Transverse colon (tissue), 4 donors: Measurements from ENCODE around the gene MTRR. TPM values are rescaled to one million over a fixed set of nuclear protein-coding genes. Genes with fewer than 3 reads are reported as not detected.

Experiments used
- DNase-seq: peaks from one replicate; pipeline ENCODE4 v3.0.0-alpha.2; 2019
- H3K27ac ChIP-seq, 4 donors: fragments of 200-600 bp; sonication (generic); 2 replicates each; pipeline ENCODE4 v1.5.1; 2016 to 2018; ENCODE audit warnings: inconsistent platforms in 4 of 4
- H3K27me3 ChIP-seq: fragments of 200-600 bp; sonication (generic); 2 replicates; pipeline ENCODE4 v1.5.1; 2017; ENCODE audit warnings: inconsistent platforms
- H3K36me3 ChIP-seq, 4 donors: fragments of 200-600 bp; sonication (generic); 2 replicates each; pipeline ENCODE4 v1.5.1; 2017 to 2019; ENCODE audit warnings: inconsistent platforms in 4 of 4
- H3K4me1 ChIP-seq, 4 donors: fragments of 200-600 bp; sonication (generic); 2 replicates each; pipeline ENCODE4 v1.5.1; 2017 to 2020; ENCODE audit warnings: inconsistent platforms in 4 of 4
- H3K4me3 ChIP-seq, 4 donors: fragments of 200-600 bp; sonication (generic); 1 replicate in 1 of 4; 2 replicates in 3 of 4; pipeline versions ENCODE4 v1.5.1 to v1.6.1; 2017 to 2019; ENCODE audit warnings: inconsistent platforms in 4 of 4
- H3K9me3 ChIP-seq, 2 donors: fragments of 200-600 bp; sonication (generic); 2 replicates each; pipeline ENCODE4 v1.5.1; 2017 to 2019; ENCODE audit warnings: inconsistent platforms in 2 of 2
- EP300 ChIP-seq: sonication (generic); formaldehyde crosslinking; IDR thresholded peaks from one replicate; pipeline ENCODE4 v1.6.1; 2017; ENCODE audit warnings: antibody characterized with exemption, low read depth
- POLR2A ChIP-seq: fragments of 450-650 bp; IDR thresholded peaks from one replicate; pipeline ENCODE4 v1.6.1; 2016; ENCODE audit warnings: antibody characterized with exemption, mild to moderate bottlenecking, moderate library complexity
- POLR2AphosphoS5 ChIP-seq, 3 donors: sonication (generic); formaldehyde crosslinking; IDR thresholded peaks; one replicate each; pipeline ENCODE4 v1.6.1; 2016; ENCODE audit warnings: antibody characterized with exemption in 3 of 3
- WGBS, 2 donors: methylation state at CpG; one replicate each; pipeline ENCODE4 v1.1.5; 2018; ENCODE audit warnings: low coverage in 1 of 2; 5-methylcytosine and 5-hydroxymethylcytosine counted together
- in situ Hi-C, 4 donors: fragments of 200-750 bp; cut with MboI; loops; one replicate each; pipeline versions ENCODE4 v1.15.0 to v1.15.1; 2017; ENCODE audit warnings: low sequenced_read_pairs in 3 of 4, low pct_ligation_motif_present in 1 of 4, low pct_unique_long_range_greater_than_20kb in 1 of 4
- intact Hi-C: fragments of 100-400 bp; cut with DNase I; formaldehyde crosslinking; loops from one replicate; pipeline ENCODE4 v1.15.1; 2023; ENCODE audit warnings: low total_unique reads
- total RNA-seq, 4 donors: library from RNA; depleted of rRNA; stranded (reverse); fragments of >200 nt; gene quantifications; one replicate each; pipeline ENCODE4 v1.1.0, GENCODE V29; 2016
- TF ChIP-seq, protein P1 (sequence below), 5 experiments: fragments of 200-600 bp in 3 of 5; fragments of 450-650 bp in 2 of 5; sonication (generic) in 3 of 5; IDR thresholded peaks; 1 replicate in 2 of 5; 2 replicates in 3 of 5; pipeline ENCODE4 v1.5.1; 2016 to 2017; ENCODE audit warnings: antibody characterized with exemption in 5 of 5, inconsistent platforms in 3 of 5, mild to moderate bottlenecking in 2 of 5, moderate library complexity in 1 of 5

Gene MTRR
- total RNA-seq, 4 donors from 2014 or later, result 31.4 to 120 (median 43.4) TPM

DNA sequence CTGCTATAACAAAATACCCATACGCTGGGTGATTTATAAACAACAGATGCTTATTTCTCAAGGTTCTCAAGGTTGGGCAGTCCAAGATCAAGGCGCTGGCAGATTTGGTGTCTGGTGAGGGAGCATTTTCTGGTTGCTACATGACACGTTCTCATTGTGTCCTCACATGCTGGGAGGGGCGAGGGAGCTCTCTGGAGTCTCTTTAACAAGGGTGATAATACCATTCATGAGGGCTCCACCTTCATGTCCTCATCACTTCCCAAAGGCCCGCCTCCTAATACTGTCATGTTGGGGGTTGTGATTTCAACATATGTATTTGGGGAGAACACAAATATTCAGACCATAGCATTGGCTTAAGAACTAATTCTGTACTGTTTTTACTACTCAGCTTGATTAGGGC is 22.6 kb upstream of the MTRR start:
- WGBS, 2 donors, result 82 to 88% methylated on average over 1 to 5 of the region's 5 CpGs
- Histone ChIP-seq H3K4me1 (peaks cover 6 to 18% (median 9%) of the 10 kb centered on the region in 4 donors), H3K27ac (no peak overlapping the region), H3K36me3 (no peaks in the 10 kb centered on the region), H3K4me3 (no peak overlapping the region), H3K27me3 (peaks cover 34% of the 10 kb centered on the region), H3K9me3 (no peaks in the 10 kb centered on the region)
- TF ChIP-seq EP300 (no peak), POLR2A (no peak), POLR2AphosphoS5 (IDR thresholded peaks at IDR 0.05) (no peak)
- TF ChIP-seq, protein P1, sequence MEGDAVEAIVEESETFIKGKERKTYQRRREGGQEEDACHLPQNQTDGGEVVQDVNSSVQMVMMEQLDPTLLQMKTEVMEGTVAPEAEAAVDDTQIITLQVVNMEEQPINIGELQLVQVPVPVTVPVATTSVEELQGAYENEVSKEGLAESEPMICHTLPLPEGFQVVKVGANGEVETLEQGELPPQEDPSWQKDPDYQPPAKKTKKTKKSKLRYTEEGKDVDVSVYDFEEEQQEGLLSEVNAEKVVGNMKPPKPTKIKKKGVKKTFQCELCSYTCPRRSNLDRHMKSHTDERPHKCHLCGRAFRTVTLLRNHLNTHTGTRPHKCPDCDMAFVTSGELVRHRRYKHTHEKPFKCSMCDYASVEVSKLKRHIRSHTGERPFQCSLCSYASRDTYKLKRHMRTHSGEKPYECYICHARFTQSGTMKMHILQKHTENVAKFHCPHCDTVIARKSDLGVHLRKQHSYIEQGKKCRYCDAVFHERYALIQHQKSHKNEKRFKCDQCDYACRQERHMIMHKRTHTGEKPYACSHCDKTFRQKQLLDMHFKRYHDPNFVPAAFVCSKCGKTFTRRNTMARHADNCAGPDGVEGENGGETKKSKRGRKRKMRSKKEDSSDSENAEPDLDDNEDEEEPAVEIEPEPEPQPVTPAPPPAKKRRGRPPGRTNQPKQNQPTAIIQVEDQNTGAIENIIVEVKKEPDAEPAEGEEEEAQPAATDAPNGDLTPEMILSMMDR (IDR thresholded peaks at IDR 0.05), result no peak
- intact Hi-C loops (no loop called here), in situ Hi-C loops (no loop called here)
- no peak for DNase-seq

DNA sequence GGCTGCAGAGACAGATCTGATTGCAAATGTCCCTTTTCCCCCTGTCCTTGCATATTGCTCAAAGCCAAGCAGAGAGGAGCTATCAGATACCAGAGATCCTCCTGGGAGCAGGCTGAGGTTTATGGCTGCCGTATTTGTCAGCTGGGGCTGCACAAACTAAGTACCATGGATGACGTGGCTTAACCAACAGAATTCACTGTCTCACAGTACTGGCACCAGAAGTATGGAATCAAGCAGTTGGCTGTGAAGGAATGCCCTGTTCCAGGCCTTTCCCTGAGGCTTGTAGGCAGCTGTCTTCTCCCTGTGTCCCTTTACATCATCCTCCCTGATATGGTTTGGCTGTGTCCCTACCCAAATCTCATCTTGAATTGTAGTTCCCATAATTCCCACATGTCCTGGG is 20.7 kb upstream of the MTRR start:
- H3K27me3 ChIP-seq, result peaks cover 40% of the 10 kb centered on the region
- intact Hi-C loops (no loop called here), in situ Hi-C loops (no loop called here)
- TF ChIP-seq, protein P1 (IDR thresholded peaks at IDR 0.05), result no peak
- no peak for TF ChIP-seq EP300
- TF ChIP-seq POLR2AphosphoS5 (IDR thresholded peaks at IDR 0.05), result no peak
- TF ChIP-seq POLR2A, result no peak
- no peaks in the 10 kb centered on the region for H3K36me3 ChIP-seq
- DNase-seq, result no peak
- no peak overlapping the region for H3K27ac ChIP-seq
- no peak overlapping the region for H3K4me3 ChIP-seq
- H3K9me3 ChIP-seq, result no peaks in the 10 kb centered on the region
- 50% methylated on average over 2 of the region's 2 CpGs; no CpG with 5 or more reads in 1 of the 2 donors for WGBS, 2 donors
- H3K4me1 ChIP-seq, result peaks cover 6 to 18% (median 9%) of the 10 kb centered on the region in 4 donors

DNA sequence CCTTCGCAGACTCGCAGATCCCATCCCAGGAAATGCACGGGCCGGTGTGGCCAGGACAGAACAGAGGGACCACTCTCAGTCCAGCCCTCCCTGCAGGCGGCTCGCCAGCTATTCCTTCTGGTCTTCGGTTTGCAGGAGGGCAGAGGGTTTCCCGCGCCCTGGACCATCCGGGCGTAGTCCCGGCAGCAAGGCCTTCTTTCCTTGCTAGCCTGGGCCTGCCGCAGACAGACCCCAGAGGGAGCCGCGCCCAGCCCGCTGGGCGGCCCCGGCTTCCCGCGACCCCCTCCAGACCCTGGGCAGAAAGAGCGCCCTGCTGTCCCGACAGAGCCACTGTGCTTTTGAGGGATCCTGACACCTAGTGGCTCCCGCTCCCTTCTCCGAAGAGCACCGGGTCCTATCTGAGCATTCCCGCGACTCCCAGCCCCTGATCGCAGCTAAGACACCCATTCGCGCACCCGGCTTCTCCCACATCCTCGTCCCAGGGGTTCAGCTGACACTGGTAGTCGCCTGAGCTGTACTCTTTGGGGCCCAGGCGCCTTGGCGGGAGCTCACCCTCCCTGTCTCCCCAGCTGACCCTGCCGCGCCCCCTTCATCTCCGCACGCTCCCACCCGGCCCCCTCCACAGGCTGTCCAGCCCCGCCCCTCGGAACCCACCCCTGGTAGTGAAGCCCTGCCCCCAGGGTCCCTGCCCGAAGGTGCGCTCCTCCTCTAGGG is 19.1 kb upstream of the MTRR start:
- Histone ChIP-seq H3K27me3 (peaks cover 40% of the 10 kb centered on the region), H3K4me1 (peaks cover 6 to 18% (median 9%) of the 10 kb centered on the region in 4 donors), H3K4me3 (peak overlapping the region; percentile 36 to 57 (median 42)), H3K27ac (no peak overlapping the region), H3K9me3 (no peaks in the 10 kb centered on the region), H3K36me3 (no peaks in the 10 kb centered on the region)
- WGBS, 2 donors, result 10% methylated on average over 33 of the region's 44 CpGs; no CpG with 5 or more reads in 1 of the 2 donors
- intact Hi-C loops, result no loop called here
- no peak for TF ChIP-seq POLR2A
- TF ChIP-seq, protein P1 (IDR thresholded peaks at IDR 0.05), result no peak
- no peak for TF ChIP-seq EP300
- TF ChIP-seq POLR2AphosphoS5 (IDR thresholded peaks at IDR 0.05), result no peak
- in situ Hi-C loops, result no loop called here
- DNase-seq, result no peak

DNA sequence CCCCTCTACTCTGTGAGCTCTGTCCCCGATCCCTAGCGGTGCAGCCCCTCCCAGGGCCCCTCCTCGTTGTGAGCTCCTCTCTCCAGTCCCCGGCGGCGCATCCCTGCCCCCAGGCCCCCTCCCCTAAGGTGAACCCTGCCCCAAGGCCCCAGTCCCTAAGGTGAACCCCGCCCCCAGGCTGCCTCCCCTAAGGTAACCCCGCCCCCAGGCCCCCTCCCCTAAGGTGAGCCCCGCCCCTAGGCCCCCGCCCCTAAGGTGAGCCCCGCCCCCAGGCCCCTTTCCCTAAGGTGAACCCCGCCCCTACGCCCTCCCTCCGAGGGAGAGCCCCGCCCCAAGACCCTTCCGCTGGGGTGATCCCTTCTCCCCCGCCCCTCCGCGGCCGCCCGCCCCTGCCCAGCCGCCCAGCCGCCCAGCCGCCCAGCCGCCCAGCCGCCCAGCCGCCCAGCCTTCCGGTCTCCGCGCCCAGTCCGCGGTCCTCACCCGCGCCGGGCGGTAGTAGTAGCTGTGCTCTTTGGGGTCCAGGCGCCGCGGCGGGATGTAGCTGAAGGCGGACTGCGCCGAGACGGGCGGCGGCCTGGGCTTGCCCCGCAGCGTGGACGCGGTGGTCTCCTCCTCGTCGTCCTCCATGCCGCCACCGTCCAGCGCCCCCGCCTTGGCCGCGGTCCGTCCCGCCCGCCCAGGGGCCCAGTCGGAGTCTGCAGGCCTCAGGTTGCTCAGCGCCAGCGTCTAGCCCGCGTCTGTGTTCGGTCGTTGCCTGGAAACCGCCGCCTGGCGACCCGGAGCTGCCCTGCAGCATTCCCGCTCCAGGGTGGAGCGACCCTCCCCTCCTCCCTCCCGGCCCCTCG is 18.3 kb upstream of the MTRR start, which contains the start of gene CFAP90:
Gene CFAP90 (minus strand): TSS at position 739 of the 845 bp plus-strand sequence. CDS start 112 bp downstream, at position 627.
- intact Hi-C loops, result no loop called here
- Histone ChIP-seq H3K4me3 (peak within 1 kb of the TSS; percentile 36 to 57 (median 42)), H3K9me3 (no peaks in the 10 kb centered on the region), H3K4me1 (peaks cover 6 to 18% (median 9%) of the 10 kb centered on the region in 4 donors), H3K27ac (no peak within 1 kb of the TSS), H3K27me3 (peaks cover 40% of the 10 kb centered on the region), H3K36me3 (no peaks in the 10 kb centered on the region)
- DNase-seq, result peak; percentile 26
- no peak for TF ChIP-seq POLR2AphosphoS5 (IDR thresholded peaks at IDR 0.05)
- TF ChIP-seq, protein P1 (IDR thresholded peaks at IDR 0.05), result peak in 3 of 5 experiments; percentile 9 to 23 (median 18)
- 8 to 11% methylated on average over 6 to 24 of the region's 76 CpGs for WGBS, 2 donors
- in situ Hi-C loops, result no loop called here
